HT1080 (cell line): ENCODE results near the gene GARNL3. TPM values are rescaled to one million over a fixed set of nuclear protein-coding genes. Genes with fewer than 3 reads are reported as not detected.
A peak's percentile ranks its signal among the peaks of the same experiment; 100 is the strongest.

ENCODE experiments used
- DNase-seq: peaks from one replicate; pipeline ENCODE4 v3.0.0-alpha.2; 2015; ENCODE audit warnings: low read depth
- total RNA-seq: library from RNA; depleted of rRNA; stranded (reverse); fragments of >200 nt; shearing (Covaris generic); gene quantifications from 2 replicates; pipeline ENCODE4 v1.2.3, GENCODE V29; 2014

GARNL3 gene
- total RNA-seq, 1 experiment from 2014 or later = 1.2 TPM

DNA sequence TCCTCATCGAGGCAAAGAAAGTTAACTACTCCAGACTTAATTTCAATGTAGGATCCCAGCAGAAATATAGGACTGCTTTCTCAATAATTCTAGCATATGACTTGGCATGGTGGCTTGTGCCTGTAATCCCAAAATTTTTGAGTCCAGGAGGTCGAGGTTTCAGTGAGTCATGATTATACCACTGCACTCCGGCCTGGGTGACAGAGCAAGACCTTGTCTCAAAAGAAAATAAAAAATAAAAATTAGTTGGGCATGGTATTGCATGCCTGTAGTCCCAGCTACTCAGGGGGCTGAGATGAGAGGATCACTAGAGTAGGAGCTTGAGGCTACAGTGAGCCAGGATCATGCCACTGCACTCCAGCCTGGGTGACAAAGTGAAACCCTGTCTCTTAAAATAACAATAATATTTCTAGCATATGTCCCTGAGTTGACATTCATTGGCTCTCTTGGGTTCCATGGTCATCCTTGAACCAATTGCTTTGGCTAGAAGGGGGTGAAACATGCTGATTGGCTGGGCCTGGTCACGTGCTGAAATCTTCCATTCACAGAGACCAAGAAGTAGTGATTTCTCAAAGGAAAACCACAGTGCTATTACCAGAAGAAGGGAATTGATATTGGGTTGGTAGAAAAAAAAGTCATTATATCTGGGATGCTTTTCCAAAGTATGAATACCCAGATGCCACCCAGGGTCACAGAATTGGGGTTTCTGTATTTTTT, 31.6 kb upstream of the GARNL3 start:
- no peak for DNase-seq

DNA sequence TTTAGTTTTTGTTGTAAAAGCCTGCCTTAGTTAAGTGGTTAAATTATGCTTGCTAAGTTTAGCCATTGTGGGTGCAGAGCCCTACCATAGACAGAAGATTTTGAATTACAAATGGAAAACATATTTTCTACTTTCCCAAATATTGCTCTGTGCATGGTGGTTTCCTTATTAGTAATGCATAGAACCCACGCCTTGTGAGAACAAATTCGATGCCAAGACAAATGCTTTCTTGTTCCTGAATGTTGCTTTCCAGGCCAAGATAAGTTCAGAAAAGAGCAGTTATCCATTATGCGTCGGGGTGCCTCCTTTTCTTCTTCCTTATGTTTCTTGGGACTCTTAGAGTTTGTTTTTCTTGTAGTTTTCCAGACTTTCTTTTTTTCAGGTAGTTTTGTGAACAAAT, 31.0 kb upstream of the GARNL3 start:
- DNase-seq = no peak

DNA sequence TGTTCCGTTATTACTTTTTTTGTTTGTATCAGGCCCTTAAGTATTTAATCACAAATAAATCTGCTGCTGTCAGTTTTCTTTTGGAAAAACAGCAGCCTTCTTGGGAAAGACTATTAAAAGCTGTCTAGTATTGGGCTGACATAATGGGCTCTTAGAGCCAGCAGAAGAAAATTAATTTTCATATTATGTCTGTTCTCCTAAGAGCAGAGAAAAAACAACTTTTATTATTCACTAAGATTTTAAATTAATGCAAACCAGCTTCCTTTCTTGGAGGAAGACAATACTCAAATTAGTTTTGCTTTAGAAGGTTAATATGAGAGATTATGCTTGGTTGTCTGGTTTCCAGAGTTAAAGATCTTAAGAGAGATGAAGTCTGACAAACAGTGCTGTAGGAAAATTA, 30.6 kb upstream of the GARNL3 start:
- DNase-seq = no peak

DNA sequence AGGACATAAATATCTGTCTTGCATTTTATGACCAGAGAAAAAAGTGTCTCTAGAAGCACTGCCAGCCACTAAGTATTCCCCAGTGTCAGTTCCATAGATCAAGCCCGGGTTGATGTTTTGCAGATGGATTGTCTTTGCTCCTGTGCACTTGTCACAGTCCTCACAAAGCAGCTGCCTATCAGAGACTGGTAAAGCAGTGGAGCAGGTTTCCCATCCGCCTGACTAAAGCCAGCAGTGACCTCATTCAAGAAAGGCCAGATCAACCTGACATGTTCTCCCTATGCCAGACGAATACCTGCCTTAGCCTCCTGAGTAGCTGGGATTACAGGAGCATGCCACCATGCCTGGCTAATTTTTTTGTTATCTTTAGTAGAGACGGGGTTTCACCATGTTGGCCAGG, 26.8 kb upstream of the GARNL3 start:
- DNase-seq = no peak

DNA sequence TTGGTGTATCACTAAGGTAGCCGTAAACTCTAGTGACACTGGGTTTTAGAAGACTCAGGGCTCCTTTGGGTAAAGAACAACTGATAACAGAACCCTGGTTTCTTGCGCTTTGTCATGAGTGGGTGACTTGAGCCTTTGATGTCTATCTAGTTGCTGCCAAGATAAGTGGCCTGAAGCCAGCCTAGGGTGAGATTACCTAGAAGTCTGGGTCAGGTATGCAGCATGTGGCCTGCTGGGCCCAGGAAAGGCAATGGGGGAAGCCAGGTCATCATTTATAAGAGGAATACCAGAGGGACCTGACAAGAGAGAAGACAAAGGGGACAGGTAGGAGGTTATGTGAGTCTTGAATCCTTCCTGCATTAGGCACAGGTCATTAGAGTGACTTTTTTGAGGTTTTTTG, 23.2 kb upstream of the GARNL3 start:
- DNase-seq = no peak

DNA sequence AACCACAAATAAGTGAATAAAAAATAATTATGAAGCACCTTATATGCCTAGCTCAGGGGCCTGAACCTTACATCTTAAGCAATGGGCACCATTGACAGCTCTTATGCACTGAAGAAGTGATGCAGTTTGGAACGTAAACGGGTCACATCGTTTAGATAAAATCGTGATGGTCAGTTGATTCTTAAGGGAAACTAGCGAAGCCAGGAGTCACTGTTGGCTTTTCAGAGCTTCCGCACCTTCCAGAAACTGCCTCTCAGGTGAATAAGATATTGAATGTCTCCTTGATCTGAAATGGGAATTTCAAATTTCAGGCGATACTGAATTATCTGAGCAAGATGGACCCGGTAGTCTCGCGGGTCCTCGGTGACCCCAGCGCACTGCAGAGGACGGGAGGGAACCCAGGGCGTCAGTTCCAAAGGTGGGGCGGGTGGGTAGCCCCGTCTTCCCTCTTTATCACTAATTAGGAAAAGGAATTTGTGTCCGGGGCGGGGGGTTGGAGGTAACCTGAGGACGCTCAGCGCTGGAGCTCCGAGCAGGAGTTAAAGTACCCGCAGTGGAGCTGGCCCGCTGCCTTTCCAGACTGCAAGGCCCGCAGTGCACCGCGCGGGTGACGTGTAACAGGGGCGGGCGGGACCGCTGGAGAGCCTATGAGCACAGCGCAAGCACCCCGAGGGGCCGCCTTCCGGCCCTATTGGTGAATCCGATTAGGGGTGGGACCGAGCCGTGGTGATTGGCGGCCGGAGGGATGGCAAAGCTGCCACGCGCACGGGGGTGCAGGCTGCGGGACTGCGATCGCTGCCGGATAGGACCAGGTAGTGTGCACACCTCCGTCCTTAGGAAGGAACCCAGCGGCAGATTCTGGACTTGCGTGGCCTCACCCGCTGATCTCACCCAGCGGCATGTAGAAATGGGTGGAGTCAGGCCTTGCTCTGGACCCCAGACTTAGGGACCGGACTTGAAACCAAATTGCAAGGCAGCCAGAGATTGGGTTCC, 19.7 kb upstream of the GARNL3 start:
- DNase-seq = peak; percentile 89

DNA sequence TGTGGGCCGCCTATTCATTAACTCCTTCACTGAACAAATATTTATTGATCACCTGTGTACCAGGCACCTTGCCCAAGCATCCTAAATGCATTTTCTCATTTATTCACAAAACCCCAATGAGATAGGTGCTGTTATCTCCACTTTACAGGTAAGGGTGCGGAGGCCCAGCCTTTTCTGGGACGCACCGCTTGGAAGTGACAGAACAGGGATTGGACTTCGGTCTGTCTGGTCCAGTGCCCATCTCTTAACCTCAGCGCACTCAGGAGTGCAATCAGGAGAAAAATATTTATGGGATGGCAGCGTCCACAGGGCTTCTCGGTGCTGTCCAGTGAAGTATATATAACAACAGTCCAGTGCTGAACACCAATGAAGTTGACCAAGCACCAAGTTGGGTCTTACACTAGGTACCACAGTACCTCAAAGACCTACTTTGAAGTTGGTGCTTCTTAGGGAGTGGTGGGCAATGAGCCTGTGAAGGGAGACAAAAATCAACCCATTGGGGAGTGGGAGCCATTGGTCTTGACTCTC, 18.9 kb upstream of the GARNL3 start:
- no peak for DNase-seq

DNA sequence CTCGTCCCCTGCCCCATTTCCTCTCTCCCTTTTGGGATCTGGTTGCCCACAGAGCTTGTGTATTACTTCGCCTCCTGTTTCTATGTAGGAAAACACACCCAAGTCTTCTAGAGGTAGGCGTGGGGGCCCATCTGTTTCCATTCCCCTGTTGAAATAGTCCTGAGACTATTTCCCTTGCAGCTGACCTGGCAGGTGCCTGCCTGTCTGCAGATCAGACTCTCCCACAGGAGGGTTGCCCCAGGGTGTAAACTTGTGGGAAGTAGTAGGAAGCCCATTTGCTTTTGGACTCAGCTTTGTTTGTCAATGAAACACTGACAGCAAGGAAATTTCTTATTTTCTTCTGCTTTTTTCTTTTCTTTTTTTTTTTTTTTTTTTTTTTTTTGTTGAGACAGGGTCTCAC, 16.3 kb upstream of the GARNL3 start:
- no peak for DNase-seq

DNA sequence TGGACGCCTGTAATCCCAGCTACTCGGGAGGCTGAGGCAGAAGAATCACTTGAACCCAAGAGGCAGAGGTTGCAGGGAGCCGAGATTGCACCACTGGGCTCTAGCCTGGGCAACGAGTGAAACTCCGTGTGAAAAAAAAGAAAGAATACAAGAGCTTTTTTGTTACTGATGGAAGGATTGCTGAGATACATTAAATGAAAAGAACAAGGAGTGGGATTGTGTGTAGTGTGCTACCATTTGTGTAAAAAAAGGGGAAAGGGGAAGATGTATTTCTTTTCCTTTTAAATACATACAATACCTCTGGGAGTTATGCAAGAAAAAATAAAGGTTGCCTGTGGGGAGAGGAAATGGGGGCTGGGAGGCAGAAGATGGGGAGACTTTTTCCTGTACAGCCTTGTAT, 14.7 kb upstream of the GARNL3 start:
- no peak for DNase-seq

DNA sequence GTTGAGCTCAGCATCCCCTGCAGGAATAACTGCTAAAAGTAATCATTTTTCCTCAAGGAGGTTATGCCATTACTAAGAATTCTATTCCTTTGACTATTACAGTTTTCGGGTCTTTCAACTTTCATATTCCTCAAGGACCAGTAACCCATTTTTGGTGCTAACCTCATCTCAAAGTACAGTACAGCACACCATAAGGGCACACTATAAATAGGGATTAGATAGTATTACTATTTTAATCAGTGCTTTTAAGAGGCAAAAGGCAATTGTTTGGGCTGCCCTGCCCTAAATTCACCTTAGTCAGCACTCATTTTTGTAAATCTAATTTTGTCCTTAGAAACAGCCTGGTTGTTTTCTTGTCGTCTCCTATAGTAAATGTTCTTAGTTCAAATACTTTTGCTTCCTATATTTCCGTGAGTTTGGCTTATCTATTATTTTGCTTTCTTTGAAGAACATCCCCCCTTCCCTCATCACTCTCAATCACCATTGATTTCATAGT, 13.6 kb upstream of the GARNL3 start:
- no peak for DNase-seq

DNA sequence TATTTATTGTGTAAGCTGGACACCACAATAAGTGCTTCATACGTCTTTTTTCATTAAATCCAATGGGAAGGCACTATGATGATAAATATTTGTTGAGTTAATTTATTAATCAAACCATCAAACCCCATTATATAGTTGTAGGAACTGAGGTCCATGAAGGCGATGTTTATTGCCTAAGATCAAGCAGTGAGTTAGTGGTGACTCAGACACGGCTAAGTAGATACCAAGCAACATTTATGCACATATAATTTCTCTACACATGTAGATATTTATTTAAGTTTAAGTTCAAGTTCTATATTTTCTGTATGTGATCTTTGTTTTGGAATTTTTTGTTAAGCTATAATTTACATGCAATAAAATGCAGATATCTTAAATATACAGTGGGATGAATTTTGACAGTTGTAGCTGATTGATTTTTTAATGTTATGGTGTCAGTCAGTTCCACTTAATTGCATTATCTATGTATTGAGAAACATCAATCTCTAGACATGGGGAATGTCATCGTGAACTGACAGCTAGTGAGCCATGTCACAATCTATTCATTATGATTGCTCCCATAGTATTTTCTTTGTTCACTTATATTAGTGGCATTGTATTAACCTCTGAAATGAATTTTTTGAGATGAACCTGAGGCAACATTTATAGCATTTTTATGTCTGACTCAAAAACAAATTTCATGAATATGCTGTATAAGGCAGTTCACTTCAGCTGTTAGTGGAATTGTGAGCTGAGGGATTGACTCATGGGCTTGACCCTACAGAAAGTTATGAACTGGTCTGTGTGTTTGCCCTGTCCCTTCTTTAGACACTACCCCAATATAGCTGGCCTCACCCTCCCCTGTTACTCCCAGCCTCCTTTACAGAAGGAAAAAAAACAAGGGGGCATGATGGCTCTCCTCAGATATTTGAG, 11.9 kb upstream of the GARNL3 start:
- no peak for DNase-seq

DNA sequence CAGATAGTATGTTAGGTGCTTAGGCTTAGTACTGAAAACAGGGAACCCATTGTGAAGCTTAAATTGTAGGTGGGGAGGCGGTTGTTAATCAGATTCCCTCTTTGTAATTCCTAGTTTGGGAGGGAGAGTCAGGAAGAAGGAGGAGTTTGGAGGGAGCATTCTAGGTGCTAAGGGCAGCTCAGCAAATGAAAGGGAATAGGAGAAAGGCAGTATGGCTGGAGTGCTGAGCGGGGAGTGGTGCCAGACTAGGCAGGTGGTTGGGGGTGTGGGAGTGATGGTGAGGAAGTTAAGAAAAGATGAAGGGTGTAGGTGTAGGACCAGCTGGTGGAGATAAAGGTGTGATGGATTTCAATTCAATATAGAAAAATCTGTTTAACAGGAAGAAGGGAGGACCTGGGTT, 11.1 kb upstream of the GARNL3 start:
- no peak for DNase-seq

DNA sequence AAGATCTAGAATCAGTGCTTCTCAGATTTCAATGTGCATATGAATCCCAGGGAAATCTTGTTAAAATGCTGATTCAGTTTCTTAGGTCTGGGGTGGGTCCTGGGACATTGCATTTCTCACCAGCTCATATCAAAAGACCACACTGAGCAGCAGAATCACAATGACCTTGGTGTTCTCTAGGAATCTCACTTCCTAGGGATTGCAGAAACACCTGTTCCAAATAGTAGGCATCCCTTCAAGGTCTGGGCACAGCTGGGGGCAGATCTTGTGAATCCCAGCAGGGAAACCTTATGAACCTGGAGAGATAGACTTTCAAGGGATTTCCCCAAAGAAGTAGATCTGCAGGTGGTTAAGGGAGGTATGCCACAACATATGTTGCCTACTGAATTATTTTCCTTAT, 8.9 kb upstream of the GARNL3 start:
- no peak for DNase-seq

DNA sequence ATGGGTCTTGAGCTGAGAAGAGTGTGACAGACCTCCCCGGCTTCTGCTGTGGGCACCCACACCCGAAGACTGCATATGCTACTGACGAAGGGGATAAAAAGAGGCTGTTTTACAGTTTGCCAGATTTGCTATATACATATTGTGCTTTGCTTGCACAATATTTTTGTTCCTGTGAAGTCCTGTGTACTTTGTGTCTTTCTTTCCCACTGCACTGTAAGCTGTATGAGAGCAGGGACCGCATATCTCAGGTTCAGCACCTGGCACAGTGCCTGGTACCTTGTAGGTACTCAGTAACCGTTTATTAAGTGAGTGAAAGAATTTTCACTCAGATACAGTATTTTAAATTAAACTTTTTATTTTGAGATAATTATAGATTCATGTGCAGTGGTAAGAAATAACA, 8.2 kb upstream of the GARNL3 start:
- no peak for DNase-seq

DNA sequence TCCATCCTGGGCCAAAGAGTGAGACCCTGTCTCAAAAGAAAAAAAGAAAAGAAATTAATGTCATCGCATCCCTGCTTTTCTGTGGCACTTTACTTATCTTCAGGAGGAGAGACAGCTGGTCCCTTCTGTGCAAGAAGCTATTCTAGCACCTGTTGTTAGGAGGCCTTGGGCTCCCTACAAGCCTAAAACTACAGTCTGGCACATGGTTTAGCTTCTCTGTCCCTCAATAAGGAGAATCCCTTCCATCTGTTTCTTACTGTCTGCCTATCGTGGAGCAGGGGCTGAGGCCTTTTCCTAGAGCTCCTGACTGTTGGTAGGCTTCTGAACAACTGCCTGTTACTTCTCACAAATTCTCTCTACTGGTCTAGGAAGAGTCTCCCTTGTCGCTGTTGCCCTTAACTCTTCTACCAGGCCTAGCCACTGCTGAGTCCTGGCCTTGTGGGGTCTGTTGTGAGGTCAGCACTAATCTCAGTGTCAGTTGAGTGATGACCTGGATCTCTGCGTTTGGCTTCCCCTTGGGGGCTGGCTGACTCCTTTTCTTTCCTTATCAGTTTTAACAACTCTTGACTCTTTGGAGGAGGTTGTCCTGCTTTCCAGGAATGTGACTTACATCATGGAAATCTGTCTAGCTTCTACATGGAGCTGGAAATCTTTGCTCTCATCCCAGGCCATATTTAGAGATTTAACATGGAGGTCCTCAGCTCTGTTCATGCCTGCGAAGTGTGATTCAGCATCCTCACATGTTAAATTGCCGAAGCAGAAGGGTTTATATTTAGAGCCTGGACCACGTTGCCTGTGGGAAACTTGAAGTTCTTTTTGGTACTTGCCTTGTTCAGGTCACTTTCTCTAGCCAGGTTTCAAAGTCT, 5.7 kb upstream of the GARNL3 start:
- no peak for DNase-seq

DNA sequence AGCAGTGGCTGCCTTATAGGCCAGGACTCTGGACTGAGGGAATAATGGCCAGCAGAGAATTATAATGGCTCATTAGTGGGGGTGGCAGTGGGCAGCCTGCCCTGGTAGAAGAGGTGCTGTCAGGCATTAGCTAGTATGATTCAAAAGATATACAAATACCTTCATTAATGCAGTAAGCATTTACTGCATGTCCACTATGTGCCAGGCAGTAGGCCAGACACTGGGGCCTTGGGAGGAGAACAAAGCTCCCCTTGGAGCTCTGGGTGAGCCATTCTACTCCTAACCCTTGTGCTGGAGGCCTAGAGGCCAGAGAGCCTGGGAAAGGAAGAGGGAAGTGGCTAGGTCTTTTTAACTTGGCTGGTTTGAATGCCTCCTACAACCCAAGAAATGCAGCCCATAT, 2.0 kb upstream of the GARNL3 start:
- no peak for DNase-seq

DNA sequence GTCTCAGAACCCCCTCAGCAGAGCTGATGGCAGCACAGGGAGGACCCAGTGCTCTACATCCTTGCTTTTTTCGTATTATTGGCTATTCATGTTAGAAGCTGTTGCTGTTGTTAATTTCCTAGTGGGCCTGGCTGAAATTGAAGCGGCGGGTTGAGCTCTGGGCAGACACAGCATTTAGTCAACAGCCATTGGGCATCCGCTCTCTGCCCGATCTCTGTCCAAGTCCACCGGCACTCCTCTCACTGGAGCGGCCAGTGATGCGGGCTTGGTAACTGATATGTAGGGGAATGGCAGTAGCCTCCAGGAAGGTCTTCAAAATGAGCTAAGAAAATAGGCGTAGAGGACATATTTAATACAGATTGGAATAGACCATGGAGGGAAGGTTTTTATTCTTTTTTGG, 1.3 kb upstream of the GARNL3 start:
- DNase-seq = no peak

DNA sequence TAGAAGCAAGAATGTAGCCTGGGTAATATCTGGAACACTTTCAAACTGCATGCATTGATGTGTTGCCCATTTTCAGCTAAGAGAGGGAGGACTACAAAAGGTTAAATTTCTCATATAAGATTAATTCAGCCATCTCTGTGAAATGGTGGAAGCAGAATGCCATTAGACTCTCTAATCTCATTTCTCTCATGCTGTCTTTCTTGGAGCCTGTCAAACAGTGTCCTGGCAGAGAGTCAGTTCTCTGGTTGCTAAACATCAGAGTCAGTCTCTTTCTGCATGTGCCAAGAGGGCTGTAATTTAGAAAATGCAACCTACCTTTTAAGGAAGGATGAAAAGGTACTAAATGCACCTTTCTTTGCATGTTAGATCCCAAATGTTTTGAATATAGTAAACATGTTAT, 910 bp upstream of the GARNL3 start:
- DNase-seq = no peak

DNA sequence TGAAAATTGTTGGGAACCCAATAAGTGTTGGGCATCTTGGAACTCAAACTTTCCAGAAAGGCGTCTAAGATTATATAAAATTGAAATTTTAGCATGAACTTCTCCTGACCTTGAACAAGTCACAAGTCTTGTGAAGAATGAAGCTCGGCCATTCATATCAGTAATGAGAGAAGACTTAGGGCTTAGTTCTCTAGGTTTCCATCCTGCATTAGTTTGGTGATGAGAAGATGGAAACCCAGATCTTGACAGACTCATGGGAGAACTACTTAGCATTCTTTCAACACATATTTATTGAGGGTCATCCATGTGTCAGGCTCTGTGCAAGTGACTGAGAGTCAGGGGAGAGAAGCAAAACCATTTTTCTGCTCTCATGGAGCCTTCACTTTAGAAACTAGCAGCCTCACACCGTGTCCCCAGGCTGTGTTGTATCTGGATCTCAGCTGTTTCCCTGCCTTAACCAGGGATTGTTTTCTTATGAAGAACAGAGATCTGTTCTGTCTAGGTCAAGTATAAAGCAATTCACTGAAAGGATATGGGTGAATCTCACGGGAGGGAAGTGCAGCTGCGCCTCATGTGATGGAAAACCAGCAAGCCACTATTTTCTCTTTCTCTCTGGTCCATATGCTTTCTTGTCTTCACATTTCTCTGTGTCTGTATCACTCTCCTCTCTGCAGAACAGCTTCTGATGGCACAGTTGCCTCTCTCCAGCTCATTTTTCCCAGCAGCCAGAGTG, 3.4 kb downstream of the GARNL3 start:
- no peak for DNase-seq

DNA sequence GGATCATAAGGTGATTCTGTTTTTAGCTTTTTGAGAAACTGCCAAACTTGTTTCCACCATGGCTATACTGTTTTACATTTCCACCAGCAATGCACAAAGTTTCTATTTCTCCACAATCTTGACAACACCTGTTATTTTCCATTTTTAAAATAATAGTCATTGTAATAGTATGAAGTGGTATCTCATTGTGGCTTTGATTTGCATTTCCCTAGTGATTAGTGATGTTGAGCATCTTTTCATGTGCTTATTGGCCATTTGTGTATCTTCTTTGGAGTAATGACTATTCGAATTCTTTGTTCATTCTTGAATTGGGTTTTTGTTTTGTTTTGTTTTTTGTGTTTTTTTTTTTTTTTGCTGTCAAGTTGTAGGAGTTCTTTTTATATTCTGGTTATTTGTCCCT, 4.9 kb downstream of the GARNL3 start:
- DNase-seq = no peak
